Measurements from ENCODE around the gene CHST3. TPM values are rescaled to one million over a fixed set of nuclear protein-coding genes. Genes with fewer than 3 reads are reported as not detected.
A peak's percentile ranks its signal among the peaks of the same experiment; 100 is the strongest.
"Not testable (repeated sequence)": the region's sequence is repeated elsewhere in the genome, so short reads cannot be mapped to it uniquely, and the experiment has no call there.

Gene CHST3, protein sequence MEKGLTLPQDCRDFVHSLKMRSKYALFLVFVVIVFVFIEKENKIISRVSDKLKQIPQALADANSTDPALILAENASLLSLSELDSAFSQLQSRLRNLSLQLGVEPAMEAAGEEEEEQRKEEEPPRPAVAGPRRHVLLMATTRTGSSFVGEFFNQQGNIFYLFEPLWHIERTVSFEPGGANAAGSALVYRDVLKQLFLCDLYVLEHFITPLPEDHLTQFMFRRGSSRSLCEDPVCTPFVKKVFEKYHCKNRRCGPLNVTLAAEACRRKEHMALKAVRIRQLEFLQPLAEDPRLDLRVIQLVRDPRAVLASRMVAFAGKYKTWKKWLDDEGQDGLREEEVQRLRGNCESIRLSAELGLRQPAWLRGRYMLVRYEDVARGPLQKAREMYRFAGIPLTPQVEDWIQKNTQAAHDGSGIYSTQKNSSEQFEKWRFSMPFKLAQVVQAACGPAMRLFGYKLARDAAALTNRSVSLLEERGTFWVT
- polyA plus RNA-seq (ENCODE audit: insufficient read length in 3 of 3): 10 to 100 TPM; 16.3 to 18.8 (median 17.9) TPM
- long read RNA-seq, donor 1, full-length matches to known transcripts: 4 of 4 reads
- long read RNA-seq, donor 1, partial matches to known transcripts: 0 of 4 reads
- long read RNA-seq, donor 1, other reads (novel, unspliced or antisense): 0 of 4 reads
- long read RNA-seq, donor 2, full-length matches to known transcripts: 3 of 3 reads
- long read RNA-seq, donor 2, partial matches to known transcripts: 0 of 3 reads
- long read RNA-seq, donor 2, other reads (novel, unspliced or antisense): 0 of 3 reads
- long read RNA-seq, donor 3, full-length matches to known transcripts: 6 of 6 reads
- long read RNA-seq, donor 3, partial matches to known transcripts: 0 of 6 reads
- long read RNA-seq, donor 3, other reads (novel, unspliced or antisense): 0 of 6 reads
- long read RNA-seq, donor 4, full-length matches to known transcripts: 1 of 1 reads
- long read RNA-seq, donor 4, partial matches to known transcripts: 0 of 1 reads
- long read RNA-seq, donor 4, other reads (novel, unspliced or antisense): 0 of 1 reads
- long read RNA-seq, donor 5, full-length matches to known transcripts: 1 of 1 reads
- long read RNA-seq, donor 5, partial matches to known transcripts: 0 of 1 reads
- long read RNA-seq, donor 5, other reads (novel, unspliced or antisense): 0 of 1 reads
- long read RNA-seq, donor 6, full-length matches to known transcripts: 3 of 3 reads
- long read RNA-seq, donor 6, partial matches to known transcripts: 0 of 3 reads
- long read RNA-seq, donor 6, other reads (novel, unspliced or antisense): 0 of 3 reads
- long read RNA-seq, donor 7, full-length matches to known transcripts: 7 of 7 reads
- long read RNA-seq, donor 7, partial matches to known transcripts: 0 of 7 reads
- long read RNA-seq, donor 7, other reads (novel, unspliced or antisense): 0 of 7 reads
- long read RNA-seq, donor 8, full-length matches to known transcripts: 3 of 3 reads
- long read RNA-seq, donor 8, partial matches to known transcripts: 0 of 3 reads
- long read RNA-seq, donor 8, other reads (novel, unspliced or antisense): 0 of 3 reads
- long read RNA-seq, donor 9, full-length matches to known transcripts: 6 of 6 reads
- long read RNA-seq, donor 9, partial matches to known transcripts: 0 of 6 reads
- long read RNA-seq, donor 9, other reads (novel, unspliced or antisense): 0 of 6 reads
- long read RNA-seq, donor 10, full-length matches to known transcripts: 6 of 6 reads
- long read RNA-seq, donor 10, partial matches to known transcripts: 0 of 6 reads
- long read RNA-seq, donor 10, other reads (novel, unspliced or antisense): 0 of 6 reads
- long read RNA-seq, donor 11, full-length matches to known transcripts: 1 of 1 reads
- long read RNA-seq, donor 11, partial matches to known transcripts: 0 of 1 reads
- long read RNA-seq, donor 11, other reads (novel, unspliced or antisense): 0 of 1 reads
- long read RNA-seq, donor 12, full-length matches to known transcripts: 7 of 7 reads
- long read RNA-seq, donor 12, partial matches to known transcripts: 0 of 7 reads
- long read RNA-seq, donor 12, other reads (novel, unspliced or antisense): 0 of 7 reads
- long read RNA-seq, donor 13, full-length matches to known transcripts: 1 of 1 reads
- long read RNA-seq, donor 13, partial matches to known transcripts: 0 of 1 reads
- long read RNA-seq, donor 13, other reads (novel, unspliced or antisense): 0 of 1 reads
- long read RNA-seq, donor 14: 0 reads
- long read RNA-seq, donor 15, full-length matches to known transcripts: 3 of 3 reads
- long read RNA-seq, donor 15, partial matches to known transcripts: 0 of 3 reads
- long read RNA-seq, donor 15, other reads (novel, unspliced or antisense): 0 of 3 reads
- long read RNA-seq, donor 16, full-length matches to known transcripts: 4 of 4 reads
- long read RNA-seq, donor 16, partial matches to known transcripts: 0 of 4 reads
- long read RNA-seq, donor 16, other reads (novel, unspliced or antisense): 0 of 4 reads

DNA sequence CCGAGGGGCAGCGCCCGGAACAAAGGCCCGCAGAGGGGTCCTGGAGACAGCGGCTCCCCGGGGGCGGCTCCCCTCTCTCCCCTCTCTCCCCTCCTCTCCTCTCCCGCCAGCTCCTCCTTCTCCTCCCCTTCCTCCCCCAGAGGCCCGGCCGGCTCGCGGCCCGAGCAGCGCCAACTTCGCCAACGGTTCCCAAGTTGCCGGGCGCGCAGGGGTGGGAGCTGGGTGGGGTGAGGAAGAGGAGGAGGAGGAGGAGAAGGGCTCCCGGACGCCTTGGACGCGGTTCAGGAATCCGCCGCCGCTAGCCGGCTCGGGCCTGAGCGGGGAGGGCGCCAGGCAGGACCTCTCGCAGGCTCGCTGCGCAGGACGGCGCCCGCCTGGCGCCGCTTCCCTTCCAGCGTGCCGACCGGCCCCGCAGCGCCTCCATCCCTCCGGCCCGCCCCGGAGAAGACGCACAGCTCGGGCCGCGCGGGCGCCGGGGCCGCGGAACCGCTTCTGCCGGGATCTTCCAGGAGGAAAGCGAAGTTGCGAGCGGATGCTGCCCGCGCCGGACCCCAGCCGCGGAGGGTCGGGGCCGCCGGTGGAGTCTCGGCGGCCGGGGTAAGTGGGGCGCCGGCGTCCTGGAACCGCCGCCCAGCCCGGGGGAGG lies at the start of gene CHST3:
TSS of gene CHST3 (plus strand) at position 298 of the 645 bp plus-strand sequence. CDS start 41,448 bp downstream, outside the sequence.
- peak; percentile 58 for DNase-seq

DNA sequence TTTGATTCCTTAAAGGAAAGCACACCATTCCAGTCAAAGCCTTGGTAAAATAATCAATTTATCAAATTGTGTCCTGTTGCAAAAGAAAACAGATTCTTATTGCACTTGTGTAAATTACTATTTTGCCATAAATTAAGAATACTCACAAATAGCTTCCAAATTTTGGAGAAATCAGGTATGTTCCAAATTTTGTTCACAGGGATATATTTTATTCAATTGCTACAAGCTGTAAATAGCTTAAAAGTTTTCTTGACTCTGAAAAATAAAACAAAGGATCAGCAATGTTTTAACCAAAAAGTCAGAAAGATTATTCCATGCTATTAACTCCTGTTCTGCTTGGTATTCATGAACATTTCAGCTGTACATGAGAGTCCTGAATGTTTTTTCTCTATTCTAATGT lies 47.4 kb upstream of the CHST3 start:
- DNase-seq: no peak

DNA sequence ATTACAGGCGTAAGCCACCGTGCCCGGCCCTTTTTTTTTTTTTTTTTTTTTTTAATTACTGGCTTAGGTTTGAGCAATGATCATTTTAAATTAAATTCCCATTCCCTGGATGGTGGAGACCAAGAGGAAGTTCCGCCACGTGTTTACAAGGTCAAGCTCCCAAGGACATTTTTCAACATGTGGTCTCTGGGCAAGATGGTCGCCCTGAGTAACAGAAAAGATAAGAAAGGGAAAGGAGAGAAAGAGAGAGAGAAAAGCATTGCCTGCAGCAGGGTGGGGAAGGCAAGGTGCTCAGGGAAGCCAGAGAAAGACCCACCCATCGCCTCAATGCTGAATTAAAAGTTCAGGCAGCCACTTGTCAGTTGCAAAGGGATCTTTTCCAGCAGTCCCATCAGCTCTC lies 45.2 kb upstream of the CHST3 start:
- no peak for DNase-seq

DNA sequence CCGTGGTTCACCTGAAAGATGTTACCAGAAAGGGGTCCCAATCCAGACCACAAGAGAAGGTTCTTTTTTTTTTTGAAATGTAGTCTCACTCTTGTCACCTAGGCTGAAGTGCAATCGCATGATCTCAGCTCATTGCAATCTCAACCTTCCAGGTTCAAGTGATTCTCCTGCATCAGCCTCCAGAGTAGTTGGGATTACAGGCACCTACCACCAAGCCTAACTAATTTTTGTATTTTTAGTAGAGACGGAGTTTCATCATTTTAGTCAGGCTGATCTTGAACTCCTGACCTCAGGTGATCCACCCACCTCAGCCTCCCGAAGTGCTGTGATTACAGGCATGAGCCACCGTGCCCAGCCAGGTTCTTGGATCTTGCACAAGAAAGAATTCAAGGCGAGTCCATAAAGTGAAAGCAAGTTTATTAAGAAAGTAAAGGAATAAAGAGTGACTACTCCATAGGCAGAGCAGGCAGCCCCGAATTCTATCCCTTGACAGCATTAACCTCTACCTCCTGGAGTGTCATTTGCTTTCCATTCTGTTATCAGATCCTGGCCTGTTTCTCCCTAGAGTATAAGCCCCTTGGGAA lies 44.1 kb upstream of the CHST3 start:
- DNase-seq: not testable (repeated sequence)

DNA sequence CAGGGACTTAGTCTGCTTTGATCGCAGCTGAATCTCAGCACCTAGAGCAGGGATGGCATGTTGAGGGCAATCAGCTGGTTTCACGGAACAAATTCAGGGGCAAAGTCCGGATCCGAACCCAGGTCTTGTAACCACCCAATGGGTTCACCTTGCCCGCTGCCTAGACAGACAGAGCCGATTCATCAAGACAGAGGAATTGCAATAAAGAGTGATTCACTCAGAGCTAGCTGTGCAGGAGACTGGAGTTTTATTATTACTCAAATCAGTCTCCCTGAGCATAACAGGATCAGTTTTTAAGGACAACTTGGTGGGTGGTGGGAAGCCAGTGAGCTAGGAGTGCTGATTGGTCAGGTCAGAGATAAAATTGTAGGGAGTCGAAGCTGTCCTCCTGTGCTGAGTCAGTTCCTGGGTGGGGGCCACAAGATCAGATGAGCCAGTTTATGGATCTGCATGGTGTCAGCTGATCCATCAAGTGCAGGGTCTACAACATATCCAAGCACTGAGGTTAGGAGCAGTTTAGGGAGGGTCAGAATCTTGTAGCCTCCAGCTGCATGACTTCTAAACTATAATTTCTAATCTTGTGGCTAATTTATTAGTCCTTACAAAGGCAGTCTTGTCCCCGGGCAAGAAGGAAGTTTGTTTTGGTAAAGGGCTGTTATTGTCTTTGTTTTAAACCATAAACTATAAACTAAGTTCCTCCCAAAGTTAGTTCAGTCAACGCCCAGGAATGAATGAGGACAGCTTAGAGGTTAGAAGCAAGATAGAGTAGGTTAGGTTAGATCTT lies 43.5 kb upstream of the CHST3 start:
- no peak for DNase-seq

DNA sequence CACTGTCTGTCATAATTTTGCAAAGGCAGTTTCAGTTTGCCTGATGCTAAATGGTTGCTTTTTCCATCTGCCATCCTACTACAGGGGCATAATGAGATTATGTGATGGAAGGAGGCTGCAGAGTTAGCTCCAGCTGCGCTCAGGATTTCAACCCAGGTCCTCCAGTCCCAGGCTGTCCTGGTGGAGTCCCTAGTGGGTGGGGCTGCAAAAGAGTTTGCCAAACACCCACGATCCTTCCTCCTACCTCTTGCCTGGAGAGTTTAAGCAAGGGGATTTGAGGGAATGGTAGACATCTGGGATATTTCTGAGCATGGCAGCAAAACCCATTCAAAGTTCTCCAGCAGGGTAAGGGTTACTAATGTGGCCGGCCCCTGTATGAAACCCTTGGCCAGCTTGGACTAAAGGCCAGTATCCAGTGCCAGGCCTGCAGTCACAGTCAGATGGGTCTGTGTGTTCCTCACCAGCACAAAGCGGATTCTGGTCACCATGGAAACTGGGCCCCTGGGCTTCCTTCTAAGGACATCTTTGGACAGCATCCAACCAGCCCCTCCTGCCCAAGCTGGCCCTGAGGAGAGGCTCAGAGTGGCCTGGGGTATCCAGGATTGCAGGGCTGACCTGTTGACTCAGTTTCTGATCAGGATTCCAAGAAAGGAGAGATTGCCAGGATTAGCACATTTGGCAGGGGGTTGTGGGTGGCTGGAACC lies 42.7 kb upstream of the CHST3 start:
- peak; percentile 60 for DNase-seq

DNA sequence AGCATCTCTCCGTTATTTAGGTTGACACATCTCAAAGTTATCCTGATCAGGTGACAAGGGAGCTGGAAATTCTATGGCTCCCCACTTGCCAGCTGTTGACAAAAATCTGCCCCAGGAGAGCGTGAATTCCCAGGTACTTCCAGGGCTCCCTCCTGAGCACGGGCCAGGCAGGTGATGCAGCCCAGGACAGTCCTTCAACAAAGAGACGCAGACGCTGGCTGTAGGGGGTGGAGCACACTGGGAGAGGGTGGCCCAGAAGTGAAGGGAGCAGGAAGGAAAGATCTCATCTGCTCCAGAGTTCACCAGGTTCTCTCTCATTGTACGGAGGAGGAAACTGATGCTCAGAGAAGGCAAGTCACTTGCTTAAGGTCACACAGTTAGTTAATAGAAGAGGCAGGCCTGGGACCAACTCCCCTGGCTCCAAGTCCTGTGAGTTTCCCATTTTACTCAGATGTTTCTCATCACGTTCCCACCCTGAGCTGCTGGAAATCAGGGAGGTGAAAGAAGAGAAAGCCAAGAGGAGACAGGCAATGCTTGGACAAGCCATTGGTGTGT lies 41.0 kb upstream of the CHST3 start:
- DNase-seq: no peak

DNA sequence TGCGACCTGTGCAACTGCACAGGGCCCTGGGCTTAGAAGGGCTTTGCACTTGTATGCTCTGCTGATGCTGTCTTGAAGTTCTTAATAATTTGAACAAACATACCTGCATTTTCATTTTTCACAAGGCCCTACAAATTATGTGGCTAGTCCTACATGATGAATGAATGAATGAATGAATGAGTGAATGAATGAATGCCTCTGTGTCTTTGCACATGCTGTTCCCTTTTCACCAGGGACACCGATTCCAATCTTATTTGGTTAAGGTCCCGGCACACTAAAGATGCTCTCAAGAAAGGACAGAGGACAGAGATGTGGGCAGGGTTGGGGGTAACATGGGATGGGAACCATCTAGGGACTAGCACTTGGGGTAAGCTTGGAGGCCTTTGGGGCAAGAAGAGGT lies 39.4 kb upstream of the CHST3 start:
- no peak for DNase-seq

DNA sequence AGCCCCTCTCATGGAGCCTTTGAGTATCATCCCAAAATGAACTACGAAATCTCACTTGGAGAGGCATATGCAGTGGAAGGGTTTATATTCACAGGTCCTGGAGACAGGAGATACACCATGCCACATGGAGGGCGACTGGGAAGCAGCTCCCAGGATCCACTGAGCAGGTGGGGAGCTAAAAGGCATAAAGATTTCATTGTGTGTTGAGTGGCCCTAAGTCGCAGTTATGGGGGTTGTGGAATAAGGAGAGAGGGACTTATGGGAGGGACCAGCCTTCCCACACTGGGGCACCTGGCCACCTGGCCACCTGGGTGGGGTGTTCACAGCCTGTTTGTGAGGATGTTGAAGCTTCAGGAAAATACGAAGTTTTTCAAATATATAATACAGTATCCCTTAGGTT lies 37.0 kb upstream of the CHST3 start:
- no peak for DNase-seq

DNA sequence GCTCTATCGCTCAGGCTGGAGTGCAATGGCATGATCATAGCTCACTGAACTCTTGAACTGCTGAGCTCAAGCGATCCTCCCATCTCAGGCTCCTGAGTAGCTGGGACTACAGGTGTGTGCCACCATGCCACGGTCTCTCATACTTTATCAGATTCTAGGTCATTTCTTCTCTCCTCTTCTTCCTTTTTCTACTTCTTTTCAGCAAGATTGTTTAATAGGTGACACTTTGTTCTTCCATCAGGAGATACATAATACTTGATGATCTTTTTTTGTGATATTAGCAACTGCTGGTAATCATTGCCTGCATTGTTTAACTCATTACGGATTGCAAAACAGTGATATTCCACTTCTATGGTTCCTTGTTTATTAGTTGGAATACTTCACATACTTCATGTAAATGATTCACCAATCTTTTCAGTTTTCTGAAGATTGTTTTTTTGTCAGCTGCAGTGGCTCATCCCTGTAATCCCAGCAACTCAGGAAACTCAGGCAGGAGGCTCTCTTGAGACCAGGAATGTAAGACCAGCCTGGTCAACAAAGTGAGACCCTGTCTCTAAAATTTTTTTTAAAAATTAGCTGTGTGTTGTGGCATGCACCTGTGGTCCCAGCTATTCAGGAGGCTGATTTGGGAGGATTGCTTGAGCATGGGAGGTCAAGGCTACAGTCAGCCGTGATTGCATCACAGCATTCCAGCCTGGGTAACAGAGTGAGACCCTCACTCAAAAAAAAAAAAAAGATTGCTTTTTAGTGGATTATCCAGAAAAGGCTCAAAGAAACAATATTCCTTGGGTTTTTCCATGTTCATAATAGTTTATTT lies 36.2 kb upstream of the CHST3 start:
- no peak for DNase-seq

DNA sequence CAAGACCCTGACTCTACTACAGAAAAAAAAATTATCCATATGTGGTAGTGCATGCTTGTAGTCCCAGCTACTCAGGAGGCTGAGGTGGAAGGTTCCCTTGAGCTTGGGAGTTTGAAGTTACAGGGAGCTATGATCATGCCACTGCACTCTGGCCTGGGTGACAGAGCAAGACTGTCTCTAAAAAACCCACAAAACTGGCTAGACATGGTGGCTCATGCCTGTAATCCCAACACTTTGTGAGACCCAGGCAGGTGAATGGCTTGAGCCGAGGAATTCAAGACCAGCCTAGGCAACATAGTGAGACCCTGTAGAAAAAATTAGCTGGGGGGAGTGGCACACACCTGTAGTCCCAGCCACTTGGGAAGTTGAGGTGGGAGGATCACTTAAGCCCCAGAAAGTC lies 32.9 kb upstream of the CHST3 start:
- no peak for DNase-seq

DNA sequence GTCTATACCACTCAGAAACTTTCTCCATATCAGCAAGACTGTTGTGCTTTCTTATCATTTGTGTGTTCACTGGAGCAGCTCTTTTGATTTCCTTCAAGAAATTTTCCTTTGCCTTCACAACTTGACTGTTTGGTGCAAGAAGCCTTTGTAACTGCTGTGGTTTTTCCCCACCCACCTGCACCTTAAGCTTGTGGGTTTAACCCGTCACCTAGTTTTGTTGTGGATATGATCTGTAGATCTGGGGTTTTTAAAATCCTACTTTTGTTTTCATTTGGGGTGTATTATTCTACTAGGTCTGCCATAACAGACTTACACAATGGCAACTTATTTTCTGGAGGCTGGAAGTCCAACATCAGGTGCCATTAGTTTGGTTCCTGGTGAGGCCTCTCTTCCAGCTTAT lies 30.5 kb upstream of the CHST3 start:
- no peak for DNase-seq

DNA sequence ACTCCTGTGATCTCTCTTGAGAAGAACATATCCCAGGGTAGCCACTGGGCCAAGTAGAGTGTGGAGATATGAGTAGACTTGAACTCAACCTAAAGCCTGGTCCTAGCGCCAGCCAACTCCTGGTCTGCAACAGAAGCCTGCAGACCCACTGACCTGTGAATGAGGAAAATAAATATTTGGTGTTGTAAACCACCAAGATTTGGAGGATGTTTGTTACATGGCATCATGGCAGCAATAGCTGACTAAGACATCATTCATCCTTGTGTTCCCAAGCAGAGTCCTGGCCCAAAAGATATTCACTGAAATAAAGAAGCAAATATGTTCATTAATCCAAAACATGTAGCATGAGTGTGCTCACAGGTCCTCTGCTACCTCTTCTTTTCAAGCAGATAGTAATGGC lies 26.0 kb upstream of the CHST3 start:
- no peak for DNase-seq

DNA sequence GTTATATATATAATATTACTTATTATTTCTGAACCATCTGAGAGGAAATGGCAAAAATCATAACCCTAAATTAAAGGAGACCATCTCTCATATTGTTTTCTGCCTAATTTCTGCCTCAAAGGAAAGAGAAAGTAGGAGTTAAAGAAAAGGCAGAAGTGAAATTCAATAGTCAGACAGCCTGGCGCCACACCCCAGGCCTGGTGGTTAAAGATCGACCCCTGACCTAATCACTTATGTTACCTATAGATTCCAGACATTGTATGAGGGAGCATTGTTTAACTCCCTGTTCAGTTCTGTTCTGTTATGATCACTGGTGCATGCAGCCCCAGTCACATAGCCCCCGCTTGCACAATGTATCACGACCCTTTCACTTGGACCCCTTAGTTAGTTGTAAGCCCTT lies 24.9 kb upstream of the CHST3 start:
- no peak for DNase-seq

DNA sequence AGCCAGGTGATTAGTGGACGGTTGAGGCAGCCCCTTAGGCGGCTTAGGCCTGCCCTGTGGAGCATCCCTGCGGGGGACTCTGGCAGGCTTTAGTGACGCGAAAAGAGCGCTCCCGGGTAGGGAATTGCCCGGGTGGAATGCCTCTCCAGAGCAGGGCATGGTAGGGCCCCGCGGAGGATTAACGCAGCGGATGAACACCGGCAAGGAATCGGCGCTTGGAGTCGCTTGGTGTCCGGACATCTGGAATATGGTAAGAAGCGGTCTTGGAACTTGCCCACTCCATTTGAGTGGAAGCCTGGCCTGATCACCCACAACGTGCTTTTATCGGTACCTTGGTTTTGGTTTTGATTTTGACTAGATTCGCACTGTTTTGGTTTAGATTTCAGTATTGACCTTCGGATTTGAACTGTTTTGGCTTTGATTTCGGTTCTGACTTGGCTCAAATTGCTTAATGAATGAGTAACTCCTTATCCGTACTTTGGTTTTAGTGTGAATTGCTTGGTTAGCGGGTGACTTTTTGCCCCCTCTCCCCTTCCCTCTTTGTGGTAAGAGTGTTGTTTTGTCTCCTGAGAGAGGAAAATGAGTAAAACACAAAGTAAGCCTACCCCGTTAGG lies 24.2 kb upstream of the CHST3 start:
- no peak for DNase-seq
